Subcutaneous adipose tissue (tissue), 4 donors: Measurements from ENCODE around the gene MFAP1. TPM values are rescaled to one million over a fixed set of nuclear protein-coding genes. Genes with fewer than 3 reads are reported as not detected.

ENCODE experiments used
- CTCF ChIP-seq: fragments of 450-650 bp; IDR thresholded peaks from one replicate; pipeline ENCODE4 v1.5.1; 2016; ENCODE audit warnings: low read depth, mild to moderate bottlenecking, control low read depth, antibody characterized with exemption, moderate library complexity
- total RNA-seq, 4 donors: library from RNA; depleted of rRNA; stranded (reverse); fragments of >200 nt; gene quantifications; one replicate each; pipeline ENCODE4 v1.1.0, GENCODE V29; 2016

The MFAP1 gene
- total RNA-seq = 10 to 100 TPM; 10.7 to 14.8 (median 12.9) TPM

DNA sequence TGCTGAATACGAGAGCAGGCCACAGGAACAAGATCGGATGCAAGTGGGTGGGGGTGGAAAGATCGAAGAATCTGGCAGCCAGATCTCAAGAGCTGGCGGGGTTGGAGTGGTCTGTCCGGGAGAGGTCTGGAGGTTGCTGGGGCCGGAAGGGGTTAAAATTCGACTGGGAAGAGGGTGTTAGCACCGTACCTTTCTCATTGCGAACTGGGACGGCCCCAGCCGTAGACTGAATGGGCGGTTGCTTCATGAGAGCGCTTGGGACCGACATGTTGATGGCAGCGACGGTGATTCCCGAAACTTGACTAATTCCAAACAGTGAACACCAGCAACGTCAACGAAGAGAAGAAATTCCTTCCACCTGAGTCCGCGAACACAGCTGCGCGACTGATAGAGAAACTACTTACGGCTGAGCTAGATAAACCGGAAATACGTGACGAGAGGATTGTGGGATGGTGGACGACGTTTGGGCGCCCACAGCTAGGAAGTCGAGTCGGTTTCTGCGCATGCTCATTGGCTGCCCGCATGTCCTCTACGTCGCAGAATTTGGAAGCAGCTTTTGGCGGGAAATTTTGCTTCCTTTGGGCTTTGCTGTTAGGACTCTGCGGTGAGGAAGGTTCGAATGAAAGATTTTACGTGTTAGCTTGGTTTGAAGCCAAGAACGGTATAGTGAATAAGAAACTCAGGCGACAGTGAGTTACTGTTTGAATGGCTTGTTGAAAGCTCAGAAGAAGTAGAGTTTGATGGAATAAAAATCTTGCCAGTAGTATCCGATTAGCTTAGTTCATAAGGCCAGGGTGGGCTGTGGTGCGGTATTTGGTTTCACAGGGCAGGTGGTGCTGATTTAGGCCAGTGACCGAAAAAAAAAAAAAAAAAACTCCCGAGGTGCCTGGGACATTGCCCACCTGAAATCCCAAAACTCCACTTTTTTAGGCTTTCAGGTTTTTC, at the start of gene MFAP1:
Gene MFAP1 (minus strand): TSS at position 389 of the 945 bp plus-strand sequence. CDS start 121 bp downstream, at position 268.
- no peak for TF ChIP-seq CTCF

GRCh38 chr15:43873651-43874050, 49.2 kb upstream of the MFAP1 start:
- no peak for TF ChIP-seq CTCF

GRCh38 chr15:43872416-43873020, 48.0 kb upstream of the MFAP1 start:
- no peak for TF ChIP-seq CTCF

GRCh38 chr15:43871835-43872234, 47.3 kb upstream of the MFAP1 start:
- TF ChIP-seq CTCF = no peak

- TF ChIP-seq CTCF = no peak
Measured at GRCh38 chr15:43868406-43868805, 43.9 kb upstream of the MFAP1 start.

GRCh38 chr15:43867096-43867495, 42.6 kb upstream of the MFAP1 start:
- no peak for TF ChIP-seq CTCF

GRCh38 chr15:43859546-43859945, 35.1 kb upstream of the MFAP1 start:
- TF ChIP-seq CTCF = no peak
